Chondrocyte (in vitro differentiated cells): ENCODE measurements around the gene OR11A1. TPM values are rescaled to one million over a fixed set of nuclear protein-coding genes. Genes with fewer than 3 reads are reported as not detected.
"Not testable (repeated sequence)": the region's sequence is repeated elsewhere in the genome, so short reads cannot be mapped to it uniquely, and the experiment has no call there.

ENCODE experiments used
- DNase-seq: peaks from one replicate; pipeline ENCODE4 v3.0.0; 2021; ENCODE audit warnings: mixed read lengths, low spot score
- H3K27ac Mint-ChIP-seq: one replicate; pipeline ENCODE4 v1.8.0; 2021; ENCODE audit warnings: mild to moderate bottlenecking, moderate library complexity, mixed read lengths; ENCODE audit not compliant: unreplicated experiment
- H3K27me3 Mint-ChIP-seq: 2 replicates; pipeline ENCODE4 v1.8.0; 2021; ENCODE audit warnings: low read depth, mixed read lengths
- H3K36me3 Mint-ChIP-seq: 2 replicates; pipeline ENCODE4 v1.8.0; 2021; ENCODE audit warnings: low read depth, mixed read lengths
- H3K4me1 Mint-ChIP-seq: 2 replicates; pipeline ENCODE4 v1.8.0; 2021; ENCODE audit warnings: low read depth, mild to moderate bottlenecking, mixed read lengths
- H3K4me3 Mint-ChIP-seq: one replicate; pipeline ENCODE4 v1.8.0; 2021; ENCODE audit warnings: mild to moderate bottlenecking, moderate library complexity, mixed read lengths; ENCODE audit not compliant: unreplicated experiment
- H3K9me3 Mint-ChIP-seq: 2 replicates; pipeline ENCODE4 v1.8.0; 2021; ENCODE audit warnings: low read depth, mixed read lengths
- total RNA-seq: library from RNA; stranded (reverse); gene quantifications from 3 replicates; pipeline ENCODE4 v1.2.1, GENCODE V29; 2021
- TF ChIP-seq, protein P1 (sequence below): fragments of 200-600 bp; sonication (generic); IDR thresholded peaks from 2 replicates; pipeline ENCODE4 v1.5.0; 2021; ENCODE audit warnings: antibody characterized with exemption, mild to moderate bottlenecking, moderate library complexity

Gene OR11A1
- total RNA-seq, 1 donor from 2014 or later = not detected

DNA sequence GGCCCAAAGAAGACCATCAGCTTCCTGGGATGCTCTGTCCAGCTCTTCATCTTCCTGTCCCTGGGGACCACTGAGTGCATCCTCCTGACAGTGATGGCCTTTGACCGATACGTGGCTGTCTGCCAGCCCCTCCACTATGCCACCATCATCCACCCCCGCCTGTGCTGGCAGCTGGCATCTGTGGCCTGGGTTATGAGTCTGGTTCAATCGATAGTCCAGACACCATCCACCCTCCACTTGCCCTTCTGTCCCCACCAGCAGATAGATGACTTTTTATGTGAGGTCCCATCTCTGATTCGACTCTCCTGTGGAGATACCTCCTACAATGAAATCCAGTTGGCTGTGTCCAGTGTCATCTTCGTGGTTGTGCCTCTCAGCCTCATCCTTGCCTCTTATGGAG lies 5.2 kb upstream of the OR11A1 start:
- Mint-ChIP-seq H3K27me3 (peaks cover 9% of the 10 kb centered on the region), H3K27ac (no peak overlapping the region), H3K4me1 (no peaks in the 10 kb centered on the region), H3K4me3 (no peak overlapping the region), H3K9me3 (no peaks in the 10 kb centered on the region), H3K36me3 (no peaks in the 10 kb centered on the region)
- no peak for DNase-seq
- TF ChIP-seq, protein P1, sequence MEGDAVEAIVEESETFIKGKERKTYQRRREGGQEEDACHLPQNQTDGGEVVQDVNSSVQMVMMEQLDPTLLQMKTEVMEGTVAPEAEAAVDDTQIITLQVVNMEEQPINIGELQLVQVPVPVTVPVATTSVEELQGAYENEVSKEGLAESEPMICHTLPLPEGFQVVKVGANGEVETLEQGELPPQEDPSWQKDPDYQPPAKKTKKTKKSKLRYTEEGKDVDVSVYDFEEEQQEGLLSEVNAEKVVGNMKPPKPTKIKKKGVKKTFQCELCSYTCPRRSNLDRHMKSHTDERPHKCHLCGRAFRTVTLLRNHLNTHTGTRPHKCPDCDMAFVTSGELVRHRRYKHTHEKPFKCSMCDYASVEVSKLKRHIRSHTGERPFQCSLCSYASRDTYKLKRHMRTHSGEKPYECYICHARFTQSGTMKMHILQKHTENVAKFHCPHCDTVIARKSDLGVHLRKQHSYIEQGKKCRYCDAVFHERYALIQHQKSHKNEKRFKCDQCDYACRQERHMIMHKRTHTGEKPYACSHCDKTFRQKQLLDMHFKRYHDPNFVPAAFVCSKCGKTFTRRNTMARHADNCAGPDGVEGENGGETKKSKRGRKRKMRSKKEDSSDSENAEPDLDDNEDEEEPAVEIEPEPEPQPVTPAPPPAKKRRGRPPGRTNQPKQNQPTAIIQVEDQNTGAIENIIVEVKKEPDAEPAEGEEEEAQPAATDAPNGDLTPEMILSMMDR = no peak

DNA sequence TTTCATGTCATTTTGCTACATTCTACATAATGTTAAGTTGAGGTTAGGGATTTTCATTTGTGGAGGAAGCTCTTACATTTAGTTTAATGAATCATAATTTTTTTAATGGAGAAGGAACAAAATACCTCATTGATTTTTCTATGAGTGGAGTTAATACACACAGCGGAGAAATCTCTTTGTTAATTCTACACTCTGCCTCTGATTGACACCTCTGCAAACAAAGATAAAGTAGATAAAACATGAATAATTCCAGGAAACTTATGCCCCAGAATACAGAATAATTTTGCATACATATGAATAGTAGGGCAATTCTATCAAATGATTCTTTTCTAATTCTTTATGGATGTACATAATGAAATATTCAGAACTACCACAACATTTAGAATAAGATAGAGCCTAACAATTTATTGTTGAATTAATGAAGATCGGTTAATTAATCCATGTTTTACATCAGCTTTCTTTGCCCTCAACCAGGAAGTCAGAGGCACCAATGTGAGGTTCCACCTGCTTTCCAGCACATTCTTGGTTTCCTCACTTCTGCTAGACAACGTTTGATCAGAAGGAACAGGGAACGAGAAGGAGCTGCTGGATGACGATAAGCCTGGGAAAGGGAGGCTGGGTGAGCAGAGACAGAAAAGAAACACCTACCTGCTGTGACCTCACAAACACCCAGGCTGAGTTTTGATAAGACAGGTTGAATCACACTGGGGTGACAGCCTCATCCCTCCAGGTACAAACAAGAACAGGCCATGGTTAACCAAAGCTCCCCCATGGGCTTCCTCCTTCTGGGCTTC lies 4.3 kb upstream of the OR11A1 start:
- no peak overlapping the region for H3K4me3 Mint-ChIP-seq
- no peaks in the 10 kb centered on the region for H3K4me1 Mint-ChIP-seq
- TF ChIP-seq, protein P1 = no peak
- H3K27me3 Mint-ChIP-seq = peaks cover 9% of the 10 kb centered on the region
- no peak overlapping the region for H3K27ac Mint-ChIP-seq
- no peak for DNase-seq
- no peaks in the 10 kb centered on the region for H3K36me3 Mint-ChIP-seq
- H3K9me3 Mint-ChIP-seq = no peaks in the 10 kb centered on the region

DNA sequence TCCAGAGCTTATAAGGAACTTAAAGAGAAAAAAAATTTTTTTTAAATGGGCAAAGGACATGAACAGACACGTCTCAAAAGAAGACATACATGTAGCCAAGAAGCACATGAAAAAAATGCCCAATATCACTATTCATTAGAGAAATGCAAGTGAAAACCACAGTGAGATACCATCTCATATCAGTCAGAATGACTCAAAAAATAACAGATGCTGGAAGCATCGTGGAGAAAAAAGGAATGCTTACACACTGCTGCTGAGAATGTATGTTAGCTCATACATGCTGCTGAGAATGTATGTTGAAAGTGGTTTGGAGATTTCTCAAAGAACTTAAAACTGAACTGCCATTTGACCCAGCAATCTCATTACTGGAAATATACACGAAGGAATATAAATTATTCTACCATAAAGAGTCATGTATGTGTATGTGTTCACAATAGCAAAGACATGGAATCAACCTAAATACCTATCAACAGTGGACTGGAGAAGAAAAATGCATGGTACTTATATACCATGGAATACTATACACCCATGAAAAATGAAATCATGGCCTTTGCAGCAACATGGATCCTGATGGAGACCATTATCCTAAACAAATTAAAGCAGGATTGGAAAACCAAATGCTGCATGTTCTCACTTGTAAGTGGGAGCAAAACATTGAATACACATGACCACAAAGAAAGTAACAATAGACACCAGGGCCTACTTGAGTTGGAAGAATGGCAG lies 5.2 kb downstream of the OR11A1 start:
- peaks cover 14% of the 10 kb centered on the region for H3K9me3 Mint-ChIP-seq
- H3K36me3 Mint-ChIP-seq = no peaks in the 10 kb centered on the region
- H3K4me1 Mint-ChIP-seq = peaks cover 12% of the 10 kb centered on the region

DNA sequence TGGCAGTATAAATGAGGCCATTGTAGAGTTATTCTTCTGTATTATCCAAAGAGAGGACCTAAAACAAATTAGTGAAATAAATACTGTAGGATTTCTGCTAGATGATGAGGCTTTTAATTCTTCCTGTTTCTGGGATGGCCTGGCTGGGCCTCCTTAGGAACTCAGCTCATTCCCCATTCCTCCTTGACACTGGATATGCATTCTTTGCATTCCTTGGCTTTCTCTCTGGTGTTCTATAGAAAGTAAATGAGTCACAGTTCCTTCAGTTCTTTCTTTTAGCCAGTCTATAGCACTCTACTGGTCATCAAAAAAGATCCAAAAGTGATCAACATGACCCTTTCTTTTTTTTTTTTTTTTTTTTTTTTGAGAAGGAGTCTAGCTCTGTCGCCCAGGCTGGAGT lies 9.2 kb downstream of the OR11A1 start:
- H3K27me3 Mint-ChIP-seq = peaks cover 4% of the 10 kb centered on the region
- no peak overlapping the region for H3K4me3 Mint-ChIP-seq
- peaks cover 12% of the 10 kb centered on the region for H3K4me1 Mint-ChIP-seq
- no peaks in the 10 kb centered on the region for H3K36me3 Mint-ChIP-seq
- TF ChIP-seq, protein P1 = no peak
- H3K27ac Mint-ChIP-seq = peak overlapping the region; percentile 37
- peaks cover 19% of the 10 kb centered on the region for H3K9me3 Mint-ChIP-seq
- no peak for DNase-seq

More for the DNA sequence above, 5.2 kb downstream of the OR11A1 start:
- TF ChIP-seq, protein P1 = no peak
- no peak for DNase-seq
- H3K27me3 Mint-ChIP-seq = no peaks in the 10 kb centered on the region
- no peak overlapping the region for H3K4me3 Mint-ChIP-seq
- peak overlapping the region; percentile 38 for H3K27ac Mint-ChIP-seq

DNA sequence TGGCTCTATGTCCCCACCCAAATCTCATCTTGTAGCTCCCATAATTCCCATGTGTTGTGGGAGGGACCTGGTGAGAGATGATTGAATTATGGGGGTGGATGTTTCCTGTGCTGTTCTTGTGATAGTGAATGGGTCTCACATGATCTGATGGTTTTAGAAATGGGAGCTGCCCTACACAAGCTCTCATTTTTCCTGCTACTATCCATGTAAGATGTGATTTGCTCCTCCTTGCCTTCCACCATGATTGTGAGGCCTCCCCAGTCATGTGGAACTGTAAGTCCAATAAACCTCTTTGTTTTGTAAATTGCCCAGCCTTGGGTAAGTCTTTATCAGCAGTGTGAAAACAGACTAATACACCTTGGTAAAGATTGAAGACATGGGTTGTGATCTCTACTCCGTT lies 12.8 kb downstream of the OR11A1 start:
- not testable (repeated sequence) for H3K27ac Mint-ChIP-seq, H3K36me3 Mint-ChIP-seq, H3K4me3 Mint-ChIP-seq, DNase-seq, H3K4me1 Mint-ChIP-seq
- peaks cover 10% of the 10 kb centered on the region for H3K27me3 Mint-ChIP-seq
- peaks cover 11% of the 10 kb centered on the region for H3K9me3 Mint-ChIP-seq
